Epithelial cell of esophagus (primary cell): Measurements from ENCODE around the gene TNFRSF8.
A peak's percentile ranks its signal among the peaks of the same experiment; 100 is the strongest.
"Not testable (repeated sequence)": the region's sequence is repeated elsewhere in the genome, so short reads cannot be mapped to it uniquely, and the experiment has no call there.

Experiments
- DNase-seq: peaks from one replicate; pipeline ENCODE4 v3.0.0; 2010; ENCODE audit warnings: low read depth
- H3K4me3 ChIP-seq: 2 replicates; pipeline ENCODE4 v1.5.1; 2011; ENCODE audit warnings: mild to moderate bottlenecking, low read length, control low read depth
- CTCF ChIP-seq: IDR thresholded peaks from 2 replicates; pipeline ENCODE4 v1.5.1; 2011; ENCODE audit warnings: low read depth, mild to moderate bottlenecking, low read length, control low read depth, inconsistent platforms; ENCODE audit not compliant: insufficient read depth; ENCODE audit errors: missing control alignments

The TNFRSF8 gene

GRCh38 chr1:12038356-12039163, 24.5 kb upstream of the TNFRSF8 start:
- no peak overlapping the region for H3K4me3 ChIP-seq
- no peak for TF ChIP-seq CTCF
- DNase-seq: no peak

- TF ChIP-seq CTCF: no peak
- DNase-seq: no peak
- H3K4me3 ChIP-seq: no peak overlapping the region
Observed at GRCh38 chr1:12039164-12039525, 24.0 kb upstream of the TNFRSF8 start.

- not testable (repeated sequence) for DNase-seq, H3K4me3 ChIP-seq
Observed at GRCh38 chr1:12039824-12040456, 23.2 kb upstream of the TNFRSF8 start.

- no peak for TF ChIP-seq CTCF
- H3K4me3 ChIP-seq: no peak overlapping the region
- DNase-seq: peak; percentile 19
Observed at GRCh38 chr1:12040457-12041051, 22.5 kb upstream of the TNFRSF8 start.

- not testable (repeated sequence) for DNase-seq, H3K4me3 ChIP-seq
Observed at GRCh38 chr1:12044187-12044877, 18.8 kb upstream of the TNFRSF8 start.

GRCh38 chr1:12046749-12047119, 16.4 kb upstream of the TNFRSF8 start:
- H3K4me3 ChIP-seq: no peak overlapping the region
- no peak for TF ChIP-seq CTCF

GRCh38 chr1:12047120-12047876, 15.8 kb upstream of the TNFRSF8 start:
- DNase-seq: no peak
- no peak overlapping the region for H3K4me3 ChIP-seq
- TF ChIP-seq CTCF: no peak

More at GRCh38 chr1:12046749-12047119, 16.4 kb upstream of the TNFRSF8 start:
- no peak for DNase-seq
